Measurements from ENCODE around the gene CSTF3.

CSTF3 gene

DNA sequence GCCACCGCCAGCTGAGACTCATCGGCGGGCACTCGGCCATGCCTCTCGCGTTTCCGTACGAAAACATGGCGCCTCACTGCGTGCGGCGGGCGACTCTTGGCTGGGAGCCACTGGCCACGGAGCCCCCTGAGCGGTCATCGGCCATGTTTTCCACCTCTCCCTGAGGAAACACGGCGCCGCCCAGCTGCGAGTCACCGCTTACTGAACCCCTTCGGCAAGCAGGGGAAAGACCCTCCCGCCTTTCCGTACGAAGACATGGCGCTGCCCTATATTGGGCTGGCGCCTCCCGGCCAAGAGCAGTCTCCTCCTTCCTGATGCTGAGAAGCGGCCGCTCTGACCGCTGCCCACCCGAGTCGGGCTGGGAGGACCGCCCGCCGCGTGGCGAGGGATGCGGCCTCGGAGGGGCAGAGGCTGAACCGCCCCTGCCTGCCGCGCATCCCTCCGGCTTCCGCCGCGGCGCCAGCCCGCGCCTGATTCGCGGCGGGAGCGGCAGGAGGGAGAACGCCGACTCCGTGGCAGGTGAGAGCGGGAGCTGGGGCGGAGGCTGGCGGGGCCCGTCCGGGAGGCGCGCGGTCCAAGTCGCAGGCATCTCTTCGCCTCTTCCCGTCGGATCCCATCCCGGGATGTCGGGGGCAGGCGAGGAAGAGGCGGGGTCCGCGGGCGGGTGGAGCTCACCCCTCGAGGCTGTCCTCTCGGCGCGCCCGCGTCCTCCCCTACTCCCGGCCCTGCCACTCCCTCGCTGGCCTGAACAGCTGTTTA lies 121.8 kb downstream of the CSTF3 start, which contains the start of gene TCP11L1 (continued):
- no peak for TF ChIP-seq INSM2 (tag by site-specific recombination; IDR thresholded peaks at IDR 0.05)
- no peak for TF ChIP-seq ZBTB10 (tag by site-specific recombination; IDR thresholded peaks at IDR 0.05)
- TF ChIP-seq IKZF3 (tag by site-specific recombination; IDR thresholded peaks at IDR 0.05) = peak; percentile 74; the same call in 1 of the 2 replicates
- TF ChIP-seq ZNF830 (tag by site-specific recombination; IDR thresholded peaks at IDR 0.05; ENCODE audit: low read depth) = no peak
- TF ChIP-seq ZNF664 (tag by site-specific recombination; IDR thresholded peaks at IDR 0.05) = no peak
- no peak for TF ChIP-seq ZNF768 (tag by site-specific recombination; IDR thresholded peaks at IDR 0.05)
- TF ChIP-seq YY1 (tag by site-specific recombination; IDR thresholded peaks at IDR 0.05) = peak; percentile 99
- TF ChIP-seq ZBTB21 (tag by site-specific recombination; IDR thresholded peaks at IDR 0.05) = no peak
- TF ChIP-seq, protein P1, sequence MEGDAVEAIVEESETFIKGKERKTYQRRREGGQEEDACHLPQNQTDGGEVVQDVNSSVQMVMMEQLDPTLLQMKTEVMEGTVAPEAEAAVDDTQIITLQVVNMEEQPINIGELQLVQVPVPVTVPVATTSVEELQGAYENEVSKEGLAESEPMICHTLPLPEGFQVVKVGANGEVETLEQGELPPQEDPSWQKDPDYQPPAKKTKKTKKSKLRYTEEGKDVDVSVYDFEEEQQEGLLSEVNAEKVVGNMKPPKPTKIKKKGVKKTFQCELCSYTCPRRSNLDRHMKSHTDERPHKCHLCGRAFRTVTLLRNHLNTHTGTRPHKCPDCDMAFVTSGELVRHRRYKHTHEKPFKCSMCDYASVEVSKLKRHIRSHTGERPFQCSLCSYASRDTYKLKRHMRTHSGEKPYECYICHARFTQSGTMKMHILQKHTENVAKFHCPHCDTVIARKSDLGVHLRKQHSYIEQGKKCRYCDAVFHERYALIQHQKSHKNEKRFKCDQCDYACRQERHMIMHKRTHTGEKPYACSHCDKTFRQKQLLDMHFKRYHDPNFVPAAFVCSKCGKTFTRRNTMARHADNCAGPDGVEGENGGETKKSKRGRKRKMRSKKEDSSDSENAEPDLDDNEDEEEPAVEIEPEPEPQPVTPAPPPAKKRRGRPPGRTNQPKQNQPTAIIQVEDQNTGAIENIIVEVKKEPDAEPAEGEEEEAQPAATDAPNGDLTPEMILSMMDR (tag by site-specific recombination; IDR thresholded peaks at IDR 0.05) = no peak; the same call in 1 of the 2 replicates
- TF ChIP-seq FEZF1 (tag by site-specific recombination; IDR thresholded peaks at IDR 0.05) = no peak
- TF ChIP-seq ZNF837 (tag by site-specific recombination; IDR thresholded peaks at IDR 0.05) = no peak
- no peak for TF ChIP-seq ZNF501 (tag by site-specific recombination; IDR thresholded peaks at IDR 0.05)
- no peak for TF ChIP-seq ZNF626 (tag by site-specific recombination; IDR thresholded peaks at IDR 0.05)
- no peak for TF ChIP-seq GLI2 (tag by site-specific recombination; IDR thresholded peaks at IDR 0.05; ENCODE audit: borderline replicate concordance, low read depth)
- TF ChIP-seq SETDB1 (IDR thresholded peaks at IDR 0.05; ENCODE audit: insufficient read length, low read length) = no peak
- no peak for TF ChIP-seq ZNF248 (tag by site-specific recombination; IDR thresholded peaks at IDR 0.05)
- no peak for TF ChIP-seq ZNF776 (tag by site-specific recombination; IDR thresholded peaks at IDR 0.05; ENCODE audit: borderline replicate concordance)
- peak; percentile 88 for TF ChIP-seq ZBTB8A (tag by site-specific recombination; IDR thresholded peaks at IDR 0.05)
- TF ChIP-seq, protein P2, sequence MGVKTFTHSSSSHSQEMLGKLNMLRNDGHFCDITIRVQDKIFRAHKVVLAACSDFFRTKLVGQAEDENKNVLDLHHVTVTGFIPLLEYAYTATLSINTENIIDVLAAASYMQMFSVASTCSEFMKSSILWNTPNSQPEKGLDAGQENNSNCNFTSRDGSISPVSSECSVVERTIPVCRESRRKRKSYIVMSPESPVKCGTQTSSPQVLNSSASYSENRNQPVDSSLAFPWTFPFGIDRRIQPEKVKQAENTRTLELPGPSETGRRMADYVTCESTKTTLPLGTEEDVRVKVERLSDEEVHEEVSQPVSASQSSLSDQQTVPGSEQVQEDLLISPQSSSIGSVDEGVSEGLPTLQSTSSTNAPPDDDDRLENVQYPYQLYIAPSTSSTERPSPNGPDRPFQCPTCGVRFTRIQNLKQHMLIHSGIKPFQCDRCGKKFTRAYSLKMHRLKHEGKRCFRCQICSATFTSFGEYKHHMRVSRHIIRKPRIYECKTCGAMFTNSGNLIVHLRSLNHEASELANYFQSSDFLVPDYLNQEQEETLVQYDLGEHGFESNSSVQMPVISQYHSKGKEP (tag by site-specific recombination; IDR thresholded peaks at IDR 0.05) = no peak
- no peak for TF ChIP-seq ZNF138 (tag by site-specific recombination; IDR thresholded peaks at IDR 0.05; ENCODE audit: borderline replicate concordance)
- TF ChIP-seq ZFHX2 (tag by site-specific recombination; conservative IDR thresholded peaks at IDR 0.05) = peak; percentile 71
- no peak for TF ChIP-seq ZNF623 (tag by site-specific recombination; IDR thresholded peaks at IDR 0.05)
- TF ChIP-seq KLF7 (tag by site-specific recombination; IDR thresholded peaks at IDR 0.05; ENCODE audit: borderline replicate concordance) = no peak
- TF ChIP-seq ZNF239 (tag by site-specific recombination; IDR thresholded peaks at IDR 0.05) = no peak
- TF ChIP-seq, protein P3, sequence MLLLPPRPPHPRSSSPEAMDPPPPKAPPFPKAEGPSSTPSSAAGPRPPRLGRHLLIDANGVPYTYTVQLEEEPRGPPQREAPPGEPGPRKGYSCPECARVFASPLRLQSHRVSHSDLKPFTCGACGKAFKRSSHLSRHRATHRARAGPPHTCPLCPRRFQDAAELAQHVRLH (tag by site-specific recombination; IDR thresholded peaks at IDR 0.05) = no peak
- TF ChIP-seq ZNF658 (tag by site-specific recombination; IDR thresholded peaks at IDR 0.05) = no peak
- no peak for TF ChIP-seq ZNF140 (tag by site-specific recombination; IDR thresholded peaks at IDR 0.05)
- TF ChIP-seq ZBTB48 (tag by site-specific recombination; IDR thresholded peaks at IDR 0.05) = peak; percentile 52; the same call in 1 of the 2 replicates
- TF ChIP-seq, protein P4, sequence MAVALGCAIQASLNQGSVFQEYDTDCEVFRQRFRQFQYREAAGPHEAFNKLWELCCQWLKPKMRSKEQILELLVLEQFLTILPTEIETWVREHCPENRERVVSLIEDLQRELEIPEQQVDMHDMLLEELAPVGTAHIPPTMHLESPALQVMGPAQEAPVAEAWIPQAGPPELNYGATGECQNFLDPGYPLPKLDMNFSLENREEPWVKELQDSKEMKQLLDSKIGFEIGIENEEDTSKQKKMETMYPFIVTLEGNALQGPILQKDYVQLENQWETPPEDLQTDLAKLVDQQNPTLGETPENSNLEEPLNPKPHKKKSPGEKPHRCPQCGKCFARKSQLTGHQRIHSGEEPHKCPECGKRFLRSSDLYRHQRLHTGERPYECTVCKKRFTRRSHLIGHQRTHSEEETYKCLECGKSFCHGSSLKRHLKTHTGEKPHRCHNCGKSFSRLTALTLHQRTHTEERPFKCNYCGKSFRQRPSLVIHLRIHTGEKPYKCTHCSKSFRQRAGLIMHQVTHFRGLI (tag by site-specific recombination; IDR thresholded peaks at IDR 0.05) = peak; percentile 45; the same call in 1 of the 2 replicates
- peak; percentile 95 for TF ChIP-seq ZBTB20 (tag by site-specific recombination; IDR thresholded peaks at IDR 0.05)
